ENCODE data around the gene TFAP2E.

DNA sequence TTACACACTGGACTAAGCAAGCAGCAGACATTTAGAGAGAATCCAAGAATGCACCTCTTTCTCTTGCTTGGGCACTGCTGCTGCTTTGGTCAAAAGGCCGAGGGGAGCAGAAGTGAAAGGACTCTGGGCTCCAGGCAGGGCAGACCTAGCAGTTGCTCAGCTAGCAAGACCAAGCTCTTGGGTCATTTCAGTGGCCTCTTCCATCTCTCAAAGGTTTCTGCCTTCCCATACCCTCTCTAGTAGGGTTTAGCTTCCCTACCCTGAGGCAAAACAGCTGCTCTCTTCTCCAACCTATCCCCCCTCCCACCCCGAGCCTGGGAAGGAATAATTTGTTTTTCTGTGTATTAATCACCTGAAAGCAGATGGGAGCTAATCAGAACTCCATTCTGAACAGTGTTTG is 25.8 kb downstream of the TFAP2E start:
- TF ChIP-seq POLR2A (IDR thresholded peaks at IDR 0.05; ENCODE audit: low read depth, low read length) = no peak
- peak; percentile 16; the same call in 1 of the 2 replicates for TF ChIP-seq POLR2AphosphoS5 (IDR thresholded peaks at IDR 0.05; ENCODE audit: low read depth, low read length)
- TF ChIP-seq TAF1 (IDR thresholded peaks at IDR 0.05; ENCODE audit: low read depth, low read length) = no peak
- no peak for TF ChIP-seq PAX5 (IDR thresholded peaks at IDR 0.05; ENCODE audit: insufficient read depth, low read length, severe bottlenecking)
